ENCODE data around the gene A1CF. TPM values are rescaled to one million over a fixed set of nuclear protein-coding genes. Genes with fewer than 3 reads are reported as not detected.

A1CF gene
- total RNA-seq, 1 donor from 2014 or later, result not detected

- Histone ChIP-seq H2AFZ (ENCODE audit: low read depth, low read length) (no peak overlapping the region), H3K4me3 (ENCODE audit: insufficient read depth, low read depth, low read length) (no peak overlapping the region), H3K9ac (ENCODE audit: low read length) (no peak overlapping the region), H3K4me2 (ENCODE audit: low read length) (no peak overlapping the region), H3K9me3 (ENCODE audit: insufficient read depth, low read depth, low read length) (no peaks in the 10 kb centered on the region), H3K27me3 (ENCODE audit: insufficient read depth, low read length) (no peaks in the 10 kb centered on the region), H4K20me1 (ENCODE audit: insufficient read depth, low read length) (no peaks in the 10 kb centered on the region), H3K4me1 (ENCODE audit: insufficient read depth, low read length) (peaks cover 7% of the 10 kb centered on the region), H3K36me3 (ENCODE audit: insufficient read depth, low read length) (no peaks in the 10 kb centered on the region), H3K27ac (ENCODE audit: low read depth, low read length) (no peak overlapping the region), H3K79me2 (ENCODE audit: insufficient read depth, low read length) (no peaks in the 10 kb centered on the region)
- DNase-seq (ENCODE audit: low read depth) (no peak), FAIRE-seq (no peak)
- Mint-ChIP-seq H3K4me3 (ENCODE audit: unreplicated experiment) (no peak overlapping the region), H3K9me3 (ENCODE audit: unreplicated experiment) (no peaks in the 10 kb centered on the region), H3K27ac (ENCODE audit: unreplicated experiment) (no peak overlapping the region), H3K36me3 (ENCODE audit: low read depth, unreplicated experiment) (no peaks in the 10 kb centered on the region), H3K27me3 (ENCODE audit: low read depth, unreplicated experiment) (no peaks in the 10 kb centered on the region), H3K4me1 (ENCODE audit: low read depth, unreplicated experiment) (peaks cover 16% of the 10 kb centered on the region)
- TF ChIP-seq CTCF (IDR thresholded peaks at IDR 0.05; ENCODE audit: insufficient read depth, low read depth, low read length) (no peak), EZH2 (IDR thresholded peaks at IDR 0.05; ENCODE audit: insufficient read depth, low read length) (no peak)
Measured at GRCh38 chr10:50855461-50855860, 30.0 kb downstream of the A1CF start.

- Histone ChIP-seq H3K9me3 (ENCODE audit: insufficient read depth, low read depth, low read length) (no peaks in the 10 kb centered on the region), H3K4me2 (ENCODE audit: low read length) (no peak overlapping the region), H3K9ac (ENCODE audit: low read length) (no peak overlapping the region), H3K36me3 (ENCODE audit: insufficient read depth, low read length) (no peaks in the 10 kb centered on the region), H3K27me3 (ENCODE audit: insufficient read depth, low read length) (no peaks in the 10 kb centered on the region), H3K4me3 (ENCODE audit: insufficient read depth, low read depth, low read length) (no peak overlapping the region), H2AFZ (ENCODE audit: low read depth, low read length) (no peak overlapping the region), H4K20me1 (ENCODE audit: insufficient read depth, low read length) (no peaks in the 10 kb centered on the region), H3K4me1 (ENCODE audit: insufficient read depth, low read length) (peaks cover 9% of the 10 kb centered on the region), H3K27ac (ENCODE audit: low read depth, low read length) (no peak overlapping the region), H3K79me2 (ENCODE audit: insufficient read depth, low read length) (no peaks in the 10 kb centered on the region)
- H3K4me3 Mint-ChIP-seq (ENCODE audit: unreplicated experiment), result no peak overlapping the region
- H3K4me1 Mint-ChIP-seq (ENCODE audit: low read depth, unreplicated experiment), result peaks cover 18% of the 10 kb centered on the region
- no peaks in the 10 kb centered on the region for H3K36me3 Mint-ChIP-seq (ENCODE audit: low read depth, unreplicated experiment)
- TF ChIP-seq CTCF (IDR thresholded peaks at IDR 0.05; ENCODE audit: insufficient read depth, low read depth, low read length) (no peak), EZH2 (IDR thresholded peaks at IDR 0.05; ENCODE audit: insufficient read depth, low read length) (no peak)
- no peak for FAIRE-seq
- H3K27ac Mint-ChIP-seq (ENCODE audit: unreplicated experiment), result no peak overlapping the region
- H3K9me3 Mint-ChIP-seq (ENCODE audit: unreplicated experiment), result no peaks in the 10 kb centered on the region
- no peaks in the 10 kb centered on the region for H3K27me3 Mint-ChIP-seq (ENCODE audit: low read depth, unreplicated experiment)
- DNase-seq (ENCODE audit: low read depth), result no peak
Measured at GRCh38 chr10:50855015-50855414, 30.4 kb downstream of the A1CF start.

GRCh38 chr10:50853557-50853956 lies 31.9 kb downstream of the A1CF start:
- TF ChIP-seq CTCF (IDR thresholded peaks at IDR 0.05; ENCODE audit: insufficient read depth, low read depth, low read length), result no peak
- no peak for TF ChIP-seq EZH2 (IDR thresholded peaks at IDR 0.05; ENCODE audit: insufficient read depth, low read length)
- no peaks in the 10 kb centered on the region for H3K36me3 ChIP-seq (ENCODE audit: insufficient read depth, low read length)
- H3K27me3 ChIP-seq (ENCODE audit: insufficient read depth, low read length), result no peaks in the 10 kb centered on the region
- DNase-seq (ENCODE audit: low read depth) (no peak), FAIRE-seq (no peak)
- H3K9me3 ChIP-seq (ENCODE audit: insufficient read depth, low read depth, low read length), result no peaks in the 10 kb centered on the region
- Mint-ChIP-seq H3K27me3 (ENCODE audit: low read depth, unreplicated experiment) (no peaks in the 10 kb centered on the region), H3K36me3 (ENCODE audit: low read depth, unreplicated experiment) (no peaks in the 10 kb centered on the region), H3K9me3 (ENCODE audit: unreplicated experiment) (no peaks in the 10 kb centered on the region), H3K27ac (ENCODE audit: unreplicated experiment) (no peak overlapping the region), H3K4me3 (ENCODE audit: unreplicated experiment) (no peak overlapping the region), H3K4me1 (ENCODE audit: low read depth, unreplicated experiment) (peaks cover 23% of the 10 kb centered on the region)
- no peaks in the 10 kb centered on the region for H3K79me2 ChIP-seq (ENCODE audit: insufficient read depth, low read length)
- no peak overlapping the region for H3K4me2 ChIP-seq (ENCODE audit: low read length)
- H3K4me3 ChIP-seq (ENCODE audit: insufficient read depth, low read depth, low read length), result no peak overlapping the region
- H2AFZ ChIP-seq (ENCODE audit: low read depth, low read length), result no peak overlapping the region
- H4K20me1 ChIP-seq (ENCODE audit: insufficient read depth, low read length), result no peaks in the 10 kb centered on the region
- H3K9ac ChIP-seq (ENCODE audit: low read length), result no peak overlapping the region
- peaks cover 9% of the 10 kb centered on the region for H3K4me1 ChIP-seq (ENCODE audit: insufficient read depth, low read length)
- H3K27ac ChIP-seq (ENCODE audit: low read depth, low read length), result no peak overlapping the region

Data from astrocyte (in vitro differentiated cells and primary cell).